ENCODE results near the gene AFF3. TPM values are rescaled to one million over a fixed set of nuclear protein-coding genes. Genes with fewer than 3 reads are reported as not detected.

Gene AFF3
- total and polyA plus RNA-seq, 3 donors from 2014 or later, result 18.0 to 34.4 (median 27.1) TPM

GRCh38 chr2:100018341-100019193 is 123.8 kb downstream of the AFF3 start:
- TF ChIP-seq CTCF (IDR thresholded peaks at IDR 0.05) (no peak), POLR2A (IDR thresholded peaks at IDR 0.05) (no peak)
- no peak overlapping the region for H3K4me3 ChIP-seq
- no peaks in the 10 kb centered on the region for H3K27me3 ChIP-seq
- H3K4me1 ChIP-seq, result no peaks in the 10 kb centered on the region
- no peak for DNase-seq
- no peak overlapping the region for H3K27ac ChIP-seq
- intact Hi-C loops (cut with DNase I; ENCODE audit: low total_unique reads), result no loop called here
- H3K9me3 ChIP-seq, result no peaks in the 10 kb centered on the region
- 87 to 88% methylated on average over 9 of the region's 9 CpGs for WGBS, 2 donors
- H3K36me3 ChIP-seq (ENCODE audit: low read depth, missing control alignments), result no peaks in the 10 kb centered on the region

- H3K4me1 ChIP-seq, result no peaks in the 10 kb centered on the region
- no peak overlapping the region for H3K4me3 ChIP-seq
- intact Hi-C loops (cut with DNase I; ENCODE audit: low total_unique reads), result no loop called here
- no peak for DNase-seq
- 86 to 100% methylated on average over 1 of the region's 1 CpG for WGBS, 2 donors
- H3K27me3 ChIP-seq, result no peaks in the 10 kb centered on the region
- H3K9me3 ChIP-seq, result no peaks in the 10 kb centered on the region
- H3K27ac ChIP-seq, result no peak overlapping the region
- TF ChIP-seq POLR2A (IDR thresholded peaks at IDR 0.05), result no peak
- no peak for TF ChIP-seq CTCF (IDR thresholded peaks at IDR 0.05)
- H3K36me3 ChIP-seq (ENCODE audit: low read depth, missing control alignments), result no peaks in the 10 kb centered on the region
Observed at GRCh38 chr2:100017633-100018032, 124.8 kb downstream of the AFF3 start.

- Histone ChIP-seq H3K4me1 (no peaks in the 10 kb centered on the region), H3K27me3 (no peaks in the 10 kb centered on the region), H3K4me3 (no peak overlapping the region), H3K27ac (no peak overlapping the region), H3K36me3 (ENCODE audit: low read depth, missing control alignments) (no peaks in the 10 kb centered on the region), H3K9me3 (no peaks in the 10 kb centered on the region)
- no peak for DNase-seq
- intact Hi-C loops (cut with DNase I; ENCODE audit: low total_unique reads), result no loop called here
- WGBS, 2 donors, result 90 to 91% methylated on average over 3 of the region's 3 CpGs
- TF ChIP-seq CTCF (IDR thresholded peaks at IDR 0.05), result no peak
- no peak for TF ChIP-seq POLR2A (IDR thresholded peaks at IDR 0.05)
Observed at GRCh38 chr2:100016756-100017155, 125.6 kb downstream of the AFF3 start.

- H3K4me3 ChIP-seq, result no peak overlapping the region
- no peaks in the 10 kb centered on the region for H3K4me1 ChIP-seq
- WGBS, 2 donors, result 97 to 99% methylated on average over 3 of the region's 3 CpGs
- no peak for TF ChIP-seq POLR2A (IDR thresholded peaks at IDR 0.05)
- no peak for TF ChIP-seq CTCF (IDR thresholded peaks at IDR 0.05)
- no peak overlapping the region for H3K27ac ChIP-seq
- H3K36me3 ChIP-seq (ENCODE audit: low read depth, missing control alignments), result no peaks in the 10 kb centered on the region
- intact Hi-C loops (cut with DNase I; ENCODE audit: low total_unique reads), result no loop called here
- no peaks in the 10 kb centered on the region for H3K9me3 ChIP-seq
- no peaks in the 10 kb centered on the region for H3K27me3 ChIP-seq
- no peak for DNase-seq
Observed at GRCh38 chr2:100015849-100016248, 126.5 kb downstream of the AFF3 start.
